Measurements from ENCODE around the gene CAMTA1.
"Not testable (repeated sequence)": the region's sequence is repeated elsewhere in the genome, so short reads cannot be mapped to it uniquely, and the experiment has no call there.

CAMTA1 gene

DNA sequence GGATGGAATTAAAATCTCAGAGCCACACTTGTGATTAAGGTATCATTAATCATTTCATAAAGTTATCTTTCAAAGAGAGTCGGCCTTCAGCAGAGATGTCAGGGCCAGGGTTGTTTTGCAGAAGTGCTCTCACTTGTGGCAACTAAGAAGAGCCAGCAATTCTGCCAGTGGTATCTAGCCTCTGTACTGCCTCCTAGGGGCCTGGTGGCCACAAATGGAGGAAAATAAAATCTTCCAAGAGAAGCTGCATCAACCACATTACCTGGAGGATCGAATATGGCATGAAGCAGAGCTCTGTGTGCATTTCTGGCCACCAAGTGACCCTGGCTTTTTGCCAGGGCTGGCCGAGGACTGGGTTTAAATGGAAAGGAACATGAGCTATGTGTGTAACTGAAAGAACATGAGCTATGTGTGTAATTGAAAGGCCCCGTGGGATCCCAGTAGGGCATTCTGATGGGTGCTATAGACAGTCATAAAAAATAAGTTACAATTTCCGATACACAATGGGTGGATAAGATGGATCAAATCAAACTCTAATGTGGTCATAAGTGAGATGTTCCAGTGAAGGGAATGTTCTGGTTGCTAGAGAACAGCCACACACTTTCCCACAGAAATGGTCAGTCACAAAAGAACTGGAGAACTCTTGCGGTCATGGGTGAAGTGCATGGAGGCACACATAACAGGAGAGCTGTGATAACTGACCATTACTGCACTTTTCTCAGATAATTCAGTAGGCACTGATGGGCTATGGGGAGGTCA is 335.8 kb downstream of the CAMTA1 start:
- DNase-seq = peak; percentile 24

DNA sequence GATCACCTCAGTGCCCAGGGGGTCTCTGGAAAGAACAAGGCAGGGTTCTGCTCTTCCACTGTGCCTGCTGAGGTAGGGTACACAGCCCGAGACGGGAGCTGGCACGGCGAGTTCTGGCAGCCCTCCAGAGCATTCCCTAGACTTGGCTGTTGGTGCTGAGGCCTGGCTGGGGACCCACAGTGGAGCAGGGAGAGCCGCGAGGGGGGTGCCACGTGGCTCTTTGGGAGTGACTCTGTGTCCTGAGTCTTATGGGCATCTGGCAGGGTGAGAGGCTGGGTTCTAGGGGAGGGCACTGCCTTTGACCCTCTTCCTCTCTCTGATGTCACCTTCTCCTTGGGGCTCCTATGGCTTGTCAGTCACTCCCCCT is 336.4 kb downstream of the CAMTA1 start:
- no peak for DNase-seq

DNA sequence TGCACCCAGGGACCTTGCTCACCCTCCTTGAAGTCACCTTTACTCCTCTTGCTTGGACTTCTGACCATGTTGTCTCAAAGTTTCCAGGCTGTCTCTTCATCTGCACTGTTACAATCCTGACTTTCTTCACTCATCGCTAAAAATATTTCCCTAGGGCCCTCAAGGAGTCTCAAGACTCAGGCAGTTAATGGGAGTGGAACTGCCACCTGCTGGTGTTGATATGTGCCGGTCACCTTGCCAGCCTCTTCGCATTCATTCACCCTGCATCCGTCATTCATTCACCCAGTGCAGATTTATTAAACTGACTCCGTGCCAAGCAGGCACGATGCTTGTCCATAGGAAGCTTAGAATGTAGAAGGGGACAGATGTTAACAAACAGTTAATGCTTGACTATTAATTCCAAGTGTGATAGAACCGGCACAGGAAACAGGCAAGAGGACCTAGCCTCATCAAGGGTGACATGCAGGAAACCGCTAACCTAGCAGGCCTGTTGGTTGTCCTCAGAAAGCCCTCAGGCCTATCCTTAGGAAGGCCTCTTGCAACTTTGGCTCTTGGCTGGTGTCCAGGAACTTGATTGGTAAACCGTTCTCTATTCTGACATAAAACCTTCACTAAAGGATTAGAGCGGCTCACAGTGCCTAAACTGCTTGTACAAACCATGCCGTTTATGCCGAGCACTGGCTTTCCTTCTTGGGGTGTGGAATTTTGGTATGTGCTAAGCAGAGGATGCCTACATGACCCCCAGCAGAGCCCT is 342.2 kb downstream of the CAMTA1 start:
- no peak for DNase-seq

DNA sequence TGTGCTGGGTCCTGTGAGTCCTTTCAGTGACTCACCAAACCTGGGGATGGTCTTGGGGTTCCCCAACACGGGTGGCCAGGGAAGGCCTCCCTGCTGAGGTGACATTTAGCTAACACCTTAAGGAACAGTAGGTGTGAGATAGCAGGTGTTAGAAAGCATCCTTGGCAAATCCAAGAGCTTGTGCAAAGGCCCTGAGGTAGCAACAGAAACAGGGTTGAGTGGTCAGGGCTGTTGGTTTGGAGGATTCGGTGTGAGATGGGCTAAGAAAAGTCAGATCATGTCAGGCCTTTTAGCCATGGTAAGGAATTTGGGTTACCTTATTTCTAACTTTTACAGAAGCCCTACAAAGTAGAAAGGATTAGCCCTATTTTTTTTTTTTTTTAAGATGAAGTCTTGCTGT is 343.0 kb downstream of the CAMTA1 start:
- no peak for DNase-seq

DNA sequence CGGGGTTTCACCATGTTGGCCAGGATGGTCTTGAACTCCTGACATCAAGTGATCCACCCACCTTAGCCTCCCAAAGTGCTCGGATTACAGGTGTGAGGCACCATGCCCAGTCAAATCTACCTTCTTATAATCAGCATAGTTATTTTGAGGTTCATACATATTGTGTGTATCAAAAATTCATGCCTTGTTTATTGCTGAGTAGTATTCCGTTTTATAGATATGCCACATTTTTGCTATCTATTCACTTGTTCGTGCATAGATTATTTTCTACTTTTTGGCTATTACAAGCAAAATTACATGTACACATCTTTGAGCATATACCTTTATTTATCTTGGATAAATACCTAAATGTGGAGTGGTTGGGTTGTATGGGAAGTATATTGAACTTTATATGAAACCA is 344.9 kb downstream of the CAMTA1 start:
- no peak for DNase-seq

DNA sequence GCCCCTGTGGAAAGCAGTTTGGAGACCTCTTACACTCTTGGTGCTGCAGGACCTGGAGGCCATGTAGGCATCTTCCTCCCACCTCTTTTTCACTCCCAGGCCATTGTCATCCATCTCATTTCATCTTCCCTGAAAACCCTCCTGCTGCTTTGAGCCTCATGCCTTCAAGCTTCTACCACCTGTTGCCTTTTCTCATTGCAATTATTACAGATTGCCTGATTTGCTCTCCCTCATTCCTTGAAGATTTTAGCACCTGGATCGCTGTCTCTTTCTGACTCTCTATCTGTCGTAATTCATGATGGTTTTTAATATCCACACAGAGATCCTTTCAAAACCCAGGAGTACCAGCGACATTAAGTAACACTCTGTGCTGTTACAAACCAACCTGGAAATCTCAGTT is 350.2 kb downstream of the CAMTA1 start:
- DNase-seq = no peak

DNA sequence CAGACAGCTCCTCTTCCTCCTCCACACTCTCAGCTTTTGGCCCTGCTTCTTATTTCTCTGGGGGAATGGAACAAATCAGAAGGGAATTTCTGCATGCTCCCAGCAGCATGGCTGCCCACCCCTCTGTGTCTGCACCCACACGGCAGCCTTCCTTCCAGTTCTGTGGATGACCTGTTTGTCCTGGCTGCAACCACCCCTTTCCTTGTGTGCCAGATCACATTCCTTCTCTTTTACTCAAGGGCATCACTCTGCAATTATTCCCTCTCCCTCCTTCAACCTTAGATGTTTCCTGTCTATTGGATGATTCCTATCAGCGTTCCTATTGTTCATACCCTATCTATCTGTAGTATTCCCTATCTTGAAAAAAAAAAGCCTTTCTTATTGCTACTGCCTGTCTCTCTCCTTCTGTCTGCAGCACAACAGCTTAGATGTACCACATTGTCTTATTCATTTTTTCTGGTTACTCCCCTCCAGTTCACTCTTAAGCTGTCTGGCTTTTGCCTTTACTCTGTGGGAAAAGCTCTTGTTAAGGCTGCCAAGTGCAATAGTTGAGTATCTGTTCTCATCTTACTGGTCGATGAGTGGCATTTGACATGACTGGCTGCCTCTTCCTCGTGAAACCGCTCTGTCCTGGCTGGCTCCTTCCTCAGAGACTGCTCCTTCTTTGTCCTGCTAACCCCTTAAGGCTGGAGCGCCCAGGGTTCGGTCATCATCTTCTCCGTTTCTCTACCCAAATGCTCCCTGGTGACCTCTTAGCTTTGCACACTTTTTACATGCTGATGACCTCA is 351.1 kb downstream of the CAMTA1 start:
- DNase-seq = no peak

DNA sequence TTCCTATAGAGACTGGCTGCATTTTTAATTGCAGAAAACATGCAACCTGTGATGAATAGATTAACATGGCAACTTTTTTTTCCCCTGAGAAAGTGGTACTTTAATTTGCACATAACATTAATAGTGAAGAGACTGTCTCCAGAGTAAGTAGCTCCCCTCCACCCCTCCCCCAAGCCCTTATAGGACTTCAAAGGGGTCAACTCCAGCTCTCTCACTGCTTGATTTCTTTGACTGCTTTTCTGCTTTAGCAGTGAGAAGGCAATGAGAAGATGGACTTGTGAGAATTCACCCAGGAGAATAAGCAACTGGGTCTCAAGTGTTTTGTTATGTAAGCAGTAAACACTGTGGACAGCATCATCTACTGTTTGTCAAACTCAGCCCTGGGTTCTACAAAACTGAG is 355.0 kb downstream of the CAMTA1 start:
- DNase-seq = no peak

DNA sequence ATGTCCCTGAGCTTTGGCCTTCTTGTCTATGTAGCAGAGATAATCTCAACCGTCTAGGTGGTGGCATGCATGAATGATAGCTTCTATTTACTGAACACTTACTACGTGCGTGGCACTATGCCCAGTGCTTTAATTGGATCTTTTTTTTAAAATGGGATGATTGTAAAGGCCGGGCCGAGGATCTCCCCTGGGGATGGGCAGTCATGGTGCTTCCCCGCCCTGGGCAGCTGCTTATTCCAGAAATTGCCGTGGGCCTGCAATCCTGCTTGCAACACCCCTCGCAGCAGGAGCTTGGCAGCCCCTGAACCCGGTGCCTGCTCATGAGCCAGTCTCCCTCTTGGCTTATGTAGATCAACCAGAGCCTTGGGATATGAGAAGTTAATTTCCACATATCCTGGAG is 360.7 kb downstream of the CAMTA1 start:
- DNase-seq = no peak

DNA sequence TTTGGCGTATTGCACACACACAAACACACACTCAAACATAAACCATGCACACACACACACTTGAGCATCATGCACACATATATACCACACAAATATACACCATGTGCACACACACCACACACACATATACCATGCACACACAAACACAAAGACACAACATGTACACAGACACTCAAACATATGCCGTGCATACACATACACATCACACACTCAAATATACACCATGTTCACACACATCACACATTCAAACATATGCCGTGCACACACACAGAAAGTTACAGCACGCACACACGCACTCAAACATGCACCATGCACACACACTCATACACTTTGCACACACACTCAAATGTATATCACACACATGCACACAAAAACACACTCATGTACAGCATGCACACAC is 361.5 kb downstream of the CAMTA1 start:
- DNase-seq = no peak

DNA sequence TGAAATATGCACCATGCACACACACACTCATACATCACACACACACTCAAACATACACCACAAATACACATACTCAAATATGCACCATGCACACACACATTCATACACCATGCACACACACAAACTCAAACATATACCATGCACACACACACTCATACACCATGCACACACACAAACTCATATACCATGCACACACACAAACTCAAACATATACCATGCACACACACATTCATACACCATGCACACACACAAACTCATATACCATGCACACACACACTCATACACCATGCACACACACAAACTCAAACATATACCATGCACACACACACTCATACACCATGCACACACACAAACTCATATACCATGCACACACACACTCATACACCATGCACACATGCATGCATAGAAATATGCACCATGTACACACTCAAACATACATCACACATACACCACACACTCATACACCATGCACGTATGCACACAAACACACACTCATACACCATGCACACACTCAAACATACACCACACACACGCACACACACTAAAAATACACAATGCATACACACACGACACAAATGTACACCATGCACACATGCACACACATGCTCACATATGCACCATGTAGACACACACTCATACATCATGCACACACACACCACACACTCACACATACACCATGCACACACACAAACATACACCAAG is 362.5 kb downstream of the CAMTA1 start:
- not testable (repeated sequence) for DNase-seq

DNA sequence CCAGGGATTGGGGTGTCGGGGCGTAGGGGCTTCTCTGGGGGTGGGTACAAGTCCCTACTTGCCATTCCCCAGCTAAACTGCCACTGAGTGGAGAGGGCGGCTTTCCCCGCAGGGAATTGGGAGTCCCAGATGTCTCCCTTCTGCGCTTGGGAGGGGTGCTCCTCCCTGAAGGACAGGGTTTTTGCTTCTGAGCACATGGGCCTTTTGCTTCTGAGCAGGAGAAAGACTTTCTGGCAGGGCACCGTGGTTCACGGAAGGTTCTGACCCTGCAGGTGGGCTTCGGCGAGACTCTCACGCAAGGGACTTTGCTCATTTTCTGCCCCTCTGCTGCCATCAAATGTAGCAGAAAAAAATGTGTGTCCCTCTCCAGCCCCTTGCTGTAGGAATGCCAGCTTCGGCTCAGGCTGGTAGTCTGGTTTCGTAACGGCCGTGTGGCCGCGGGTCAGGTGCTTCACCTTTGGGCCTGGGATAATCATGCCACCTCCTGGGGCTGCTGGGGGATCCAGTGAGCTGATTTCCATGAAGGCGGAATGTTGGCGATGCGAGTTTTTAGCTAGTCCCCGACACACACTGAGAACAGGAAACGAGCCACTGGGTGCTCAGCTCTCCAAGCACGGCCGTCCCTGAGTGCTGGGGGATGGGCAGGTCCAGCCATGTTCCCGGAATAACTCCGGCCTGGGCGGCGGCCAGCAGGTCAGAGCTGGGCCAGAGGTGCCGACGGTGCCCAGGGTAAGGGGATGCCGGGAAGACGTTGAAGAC is 364.0 kb downstream of the CAMTA1 start:
- DNase-seq = no peak

DNA sequence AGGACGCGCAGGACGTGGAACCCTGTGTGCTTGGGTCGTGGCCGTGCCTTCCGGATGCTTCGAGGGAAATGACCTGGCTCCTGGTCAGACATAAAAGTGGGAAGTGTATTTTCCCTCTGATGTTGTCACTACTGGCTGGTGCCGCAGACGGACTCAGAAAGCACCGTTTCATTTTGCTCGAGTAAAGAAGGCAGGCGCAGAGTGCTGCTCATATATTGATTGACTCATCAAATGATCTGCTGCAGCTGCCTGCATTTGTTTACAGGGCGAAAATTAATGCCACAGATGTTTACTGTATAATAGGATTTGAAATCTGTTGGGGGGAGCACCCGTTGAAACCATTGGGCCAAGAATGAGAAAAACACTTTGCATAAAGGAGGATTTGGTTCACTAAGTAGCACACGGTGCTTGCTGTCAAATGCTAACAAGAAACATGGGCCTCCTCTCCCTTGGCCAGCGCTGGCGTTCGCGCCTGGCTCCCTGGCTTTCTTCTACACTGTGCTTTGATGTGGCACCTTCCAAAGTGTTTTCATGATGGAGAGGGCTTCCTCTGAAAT is 365.5 kb downstream of the CAMTA1 start:
- no peak for DNase-seq

DNA sequence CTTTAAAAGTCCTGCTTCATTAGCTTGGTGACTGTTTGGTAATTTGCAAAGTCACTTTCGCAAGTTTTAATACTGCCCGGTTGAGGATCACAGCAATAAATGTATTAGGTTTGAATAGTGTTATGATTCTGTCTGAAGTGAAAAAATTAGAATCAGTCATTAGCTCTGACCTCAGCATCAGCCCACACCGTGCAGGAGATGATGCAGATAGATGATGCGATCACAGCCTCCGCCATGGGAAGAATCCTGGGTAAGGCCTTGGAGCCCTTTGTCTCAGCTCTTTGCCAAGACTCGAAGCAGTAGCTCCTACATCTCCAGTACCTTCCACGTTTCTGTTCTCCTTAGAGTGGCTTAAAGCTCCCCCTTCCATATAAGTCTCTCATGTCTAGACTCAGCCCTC is 366.7 kb downstream of the CAMTA1 start:
- DNase-seq = no peak

DNA sequence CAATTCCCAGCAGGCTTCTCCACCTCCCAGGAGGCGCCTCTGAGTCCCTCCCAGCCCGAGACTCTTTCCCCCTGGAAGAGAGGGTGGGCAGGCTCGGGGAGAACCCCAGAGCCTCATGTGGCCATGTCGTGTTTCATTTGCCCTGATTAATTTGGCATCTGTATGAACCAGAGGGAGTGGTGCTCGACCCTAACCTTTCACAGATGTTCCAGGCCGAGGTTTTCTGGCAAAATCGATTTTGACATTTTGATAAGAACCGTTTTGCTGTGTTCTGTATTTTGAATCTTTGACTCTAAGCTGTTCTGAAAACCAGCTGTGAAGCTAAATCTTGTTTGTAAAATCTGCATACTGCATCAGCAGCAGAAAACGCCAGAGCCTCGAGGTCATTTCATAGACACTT is 367.4 kb downstream of the CAMTA1 start:
- no peak for DNase-seq

DNA sequence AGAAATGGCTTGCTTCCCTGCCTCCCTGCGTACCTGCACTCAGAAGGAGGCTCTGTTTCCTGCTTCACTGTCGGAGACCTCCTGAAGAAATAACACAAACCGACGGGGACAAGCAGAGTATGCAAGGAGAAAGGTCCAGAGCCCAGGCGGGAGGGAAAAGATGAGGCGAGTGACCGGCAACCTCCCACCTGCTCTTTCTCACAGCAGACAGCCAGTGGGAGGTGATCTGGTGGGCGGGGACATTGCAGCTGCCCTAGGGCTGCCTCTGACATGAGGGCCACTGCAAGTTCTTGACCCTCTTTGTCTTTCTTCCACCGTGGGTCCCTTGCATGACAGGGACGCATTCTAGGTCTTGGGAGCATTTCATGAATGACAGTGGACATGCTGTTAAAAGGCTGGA is 368.2 kb downstream of the CAMTA1 start:
- no peak for DNase-seq

DNA sequence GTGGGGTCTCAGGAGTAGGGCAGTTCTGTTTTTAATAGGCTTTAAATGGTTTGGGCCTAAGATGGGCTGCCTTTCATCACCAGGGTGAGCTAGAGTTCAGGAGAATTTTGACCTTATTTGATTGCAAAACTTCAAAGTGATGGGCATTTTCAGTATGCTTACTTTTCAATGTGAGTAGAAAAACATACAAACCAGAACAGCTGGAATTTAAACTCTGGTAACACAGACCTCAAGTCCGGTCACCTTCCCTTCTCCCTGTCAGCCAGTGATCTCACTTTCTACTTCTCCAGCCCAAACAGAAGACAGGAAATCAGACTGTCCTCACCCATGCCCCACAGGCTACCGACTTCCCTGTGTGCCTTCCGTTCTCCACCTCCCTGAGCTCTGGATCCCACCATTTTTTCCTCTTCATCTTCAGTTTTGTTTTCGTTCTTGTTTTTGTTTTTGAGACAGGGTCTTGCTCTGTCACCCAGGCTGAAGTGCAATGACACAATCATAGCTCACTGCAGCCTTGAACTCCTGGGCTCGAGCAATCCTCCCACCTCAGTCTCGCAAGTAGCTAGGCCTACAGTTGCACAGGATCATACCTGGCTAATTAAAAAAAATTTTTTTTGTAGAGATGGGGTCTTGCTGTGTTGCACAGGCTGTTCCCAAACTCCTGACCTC is 374.0 kb downstream of the CAMTA1 start:
- DNase-seq = no peak

DNA sequence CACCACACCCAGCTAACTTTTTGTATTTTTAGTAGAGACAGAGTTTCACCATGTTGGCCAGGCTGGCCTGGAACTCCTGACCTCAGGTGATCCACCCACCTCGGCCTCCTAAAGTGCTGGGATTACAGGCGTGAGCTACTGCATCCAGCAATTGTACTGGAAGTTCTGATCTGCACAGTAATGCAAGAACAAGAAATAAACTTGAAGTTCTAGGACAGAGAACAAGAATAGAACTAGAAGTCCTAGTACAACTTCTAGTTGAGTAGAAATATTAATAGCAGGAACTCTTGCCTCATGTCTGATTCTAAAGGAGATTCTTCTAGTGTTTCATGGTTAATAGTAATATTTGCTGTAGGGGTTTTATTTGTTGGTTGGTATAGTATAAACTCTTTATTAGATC is 383.3 kb downstream of the CAMTA1 start:
- DNase-seq = not testable (repeated sequence)

DNA sequence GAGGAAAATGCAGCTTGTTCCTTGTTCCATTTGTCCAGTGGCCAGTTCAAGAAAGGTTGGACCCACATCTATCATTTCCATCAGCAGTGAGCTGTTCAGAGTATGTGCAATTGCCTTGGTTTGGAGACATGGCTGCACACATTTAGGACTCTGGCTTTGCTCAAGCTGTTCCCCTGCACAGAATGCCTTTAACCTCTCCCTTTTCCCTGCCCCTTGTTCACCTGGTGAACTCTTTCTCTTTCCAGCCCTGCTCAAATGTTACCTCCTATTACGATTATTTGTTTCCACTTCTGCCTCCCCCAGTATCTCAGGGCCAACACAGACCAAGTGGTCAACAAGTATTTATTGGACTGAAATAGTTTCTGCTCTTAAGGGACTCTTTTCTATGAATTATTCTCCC is 385.9 kb downstream of the CAMTA1 start:
- DNase-seq = no peak

DNA sequence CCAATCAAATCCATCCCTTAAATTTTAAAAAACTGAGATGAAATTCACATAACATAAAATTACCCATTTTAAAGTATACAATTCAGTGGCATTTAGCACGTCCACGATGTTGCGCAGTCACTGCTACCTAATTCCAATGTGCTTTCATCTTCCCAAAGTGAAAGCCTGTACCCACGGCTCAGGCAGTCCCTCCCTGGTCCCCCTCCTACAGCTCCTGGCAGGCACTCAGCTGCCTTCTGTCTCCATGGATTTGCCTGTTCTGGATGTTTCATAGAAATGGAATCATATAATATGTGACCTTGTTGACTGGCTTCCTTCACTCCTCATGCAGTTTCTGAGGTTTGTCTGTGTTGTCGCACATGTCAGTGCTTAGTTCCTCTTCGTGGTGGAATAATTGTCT is 386.3 kb downstream of the CAMTA1 start:
- no peak for DNase-seq

DNA sequence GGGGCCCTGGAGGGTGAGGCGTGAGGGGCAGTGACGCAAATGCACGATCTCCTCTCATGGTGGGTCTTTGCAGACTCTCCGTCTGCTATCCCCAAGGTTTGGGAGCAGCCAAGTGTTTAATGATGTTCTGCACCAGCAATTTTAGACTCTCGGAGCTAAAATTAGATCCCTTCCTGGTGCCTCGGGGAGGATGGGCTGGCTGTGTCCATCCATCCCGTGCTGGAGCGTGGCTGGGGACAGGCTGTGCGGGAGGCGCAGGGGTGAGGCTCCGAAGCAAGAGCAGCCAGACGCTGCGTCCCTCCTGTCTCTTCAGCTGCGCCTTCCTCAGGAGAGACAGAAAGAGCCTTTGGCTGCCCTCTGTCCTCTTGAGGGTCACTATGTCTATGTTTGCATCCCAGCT is 387.6 kb downstream of the CAMTA1 start:
- DNase-seq = no peak

DNA sequence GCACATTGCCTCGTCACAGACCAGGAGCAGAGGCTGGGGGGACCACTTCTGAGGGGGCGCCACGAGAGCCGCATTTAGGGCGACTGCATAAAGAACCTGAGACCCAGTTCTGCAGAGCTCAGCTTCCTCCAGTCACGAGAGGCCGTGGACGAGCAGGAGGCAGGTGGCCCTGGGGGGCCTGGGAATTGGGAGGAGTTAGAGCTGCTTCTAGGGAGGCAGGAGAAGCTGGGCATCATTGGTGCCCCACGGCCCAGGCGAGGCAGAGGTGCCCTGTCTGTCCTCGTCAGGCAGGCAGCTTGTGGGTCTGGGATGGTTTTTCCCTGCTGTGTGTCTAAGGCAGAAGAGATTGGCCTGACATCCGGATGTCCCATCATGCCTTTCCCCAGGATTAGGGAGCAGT is 389.3 kb downstream of the CAMTA1 start:
- no peak for DNase-seq
